Sigmoid colon (tissue), 4 donors: Measurements from ENCODE around the gene PARP14.

Experiments used
- CTCF ChIP-seq, 4 experiments: fragments of 450-650 bp in 3 of 4; fragments of 200-600 bp in 1 of 4; IDR thresholded peaks; one replicate each; pipeline ENCODE4 v1.5.1; 2016 to 2019; ENCODE audit warnings: antibody characterized with exemption in 4 of 4, mild to moderate bottlenecking in 3 of 4, moderate library complexity in 2 of 4
- POLR2A ChIP-seq, 2 donors: fragments of 450-650 bp; IDR thresholded peaks; one replicate each; pipeline ENCODE4 v1.6.1; 2016; ENCODE audit warnings: antibody characterized with exemption in 2 of 2, mild to moderate bottlenecking in 2 of 2, moderate library complexity in 2 of 2
- POLR2AphosphoS5 ChIP-seq, 4 donors: sonication (generic); formaldehyde crosslinking; IDR thresholded peaks; one replicate each; pipeline ENCODE4 v1.6.1; 2017; ENCODE audit warnings: antibody characterized with exemption in 4 of 4

DNA sequence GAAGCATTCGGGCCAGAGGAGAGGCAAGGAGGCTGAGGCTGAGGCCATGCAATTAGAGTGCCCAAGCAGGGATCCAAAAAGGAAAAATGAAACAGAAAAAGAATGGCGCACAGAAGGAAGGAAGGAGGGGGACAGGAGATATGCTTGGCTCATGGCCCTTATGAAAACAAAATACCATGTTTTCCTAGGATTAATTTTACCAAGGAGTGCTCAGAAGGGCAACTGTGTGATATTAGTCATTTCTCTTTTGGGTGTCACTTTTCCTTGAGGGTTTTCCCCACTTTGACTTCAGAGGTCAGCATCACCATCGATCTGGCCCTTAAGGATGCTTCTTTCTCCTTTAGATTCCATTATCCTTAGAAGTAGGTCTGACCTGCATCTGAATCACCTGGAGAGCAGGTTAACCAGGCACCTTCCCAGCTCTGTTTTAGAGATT is 1.4 kb downstream of the PARP14 start:
- TF ChIP-seq POLR2A (IDR thresholded peaks at IDR 0.05) = no peak
- no peak for TF ChIP-seq CTCF (IDR thresholded peaks at IDR 0.05)
- no peak for TF ChIP-seq POLR2AphosphoS5 (IDR thresholded peaks at IDR 0.05)
